Stomach (tissue), 9 donors: ENCODE measurements around the gene LRRC70. TPM values are rescaled to one million over a fixed set of nuclear protein-coding genes. Genes with fewer than 3 reads are reported as not detected.

ENCODE experiments used
- DNase-seq, 2 donors: peaks; one replicate each; pipeline versions ENCODE4 v3.0.0 to v3.0.0-alpha.2; 2013 to 2019
- H3K27ac ChIP-seq, 5 donors: fragments of 200-600 bp in 4 of 5; sonication (generic) in 4 of 5; one replicate each; pipeline ENCODE4 v1.5.1; 2013 to 2019; ENCODE audit warnings: mild to moderate bottlenecking in 1 of 5, moderate library complexity in 1 of 5
- H3K27me3 ChIP-seq, 3 donors: fragments of 200-600 bp; sonication (generic); one replicate each; pipeline ENCODE4 v1.5.1; 2017 to 2019; ENCODE audit warnings: mixed run types in 1 of 3
- H3K36me3 ChIP-seq, 4 donors: fragments of 200-600 bp; sonication (generic); 1 replicate in 3 of 4; 2 replicates in 1 of 4; pipeline ENCODE4 v1.5.1; 2016 to 2019
- H3K4me1 ChIP-seq, 4 donors: fragments of 200-600 bp; sonication (generic); one replicate each; pipeline ENCODE4 v1.5.1; 2016 to 2019
- H3K4me3 ChIP-seq, 4 donors: fragments of 200-600 bp; sonication (generic) in 3 of 4; one replicate each; pipeline ENCODE4 v1.5.1; 2016 to 2019; ENCODE audit warnings: mild to moderate bottlenecking in 1 of 4
- H3K9me3 ChIP-seq, 4 donors: fragments of 200-600 bp; sonication (generic); one replicate each; pipeline ENCODE4 v1.5.1; 2016 to 2019
- CTCF ChIP-seq, 7 experiments: fragments of 450-650 bp in 4 of 7; fragments of 200-600 bp in 3 of 7; sonication (generic) in 3 of 7; IDR thresholded peaks; one replicate each; pipeline ENCODE4 v1.5.1; 2016 to 2019; ENCODE audit warnings: antibody characterized with exemption in 7 of 7, control low read depth in 2 of 7, mild to moderate bottlenecking in 1 of 7
- EP300 ChIP-seq: sonication (generic); formaldehyde crosslinking; IDR thresholded peaks from one replicate; pipeline ENCODE4 v1.6.1; 2017; ENCODE audit warnings: antibody characterized with exemption
- POLR2A ChIP-seq, 4 donors: fragments of 450-650 bp; IDR thresholded peaks; one replicate each; pipeline ENCODE4 v1.6.1; 2016; ENCODE audit warnings: antibody characterized with exemption in 4 of 4, control low read depth in 2 of 4, mild to moderate bottlenecking in 1 of 4, moderate library complexity in 1 of 4
- POLR2AphosphoS5 ChIP-seq, 3 donors: sonication (generic); formaldehyde crosslinking; IDR thresholded peaks; one replicate each; pipeline ENCODE4 v1.6.1; 2016; ENCODE audit warnings: antibody characterized with exemption in 3 of 3
- WGBS, 5 donors: extraction: QIAGEN DNeasy Blood & Tissue Kit in 3 of 5; methylation state at CpG; one replicate each; pipeline versions ENCODE4 v1.1.5 to v1.1.7; 2013 to 2018; 5-methylcytosine and 5-hydroxymethylcytosine counted together
- intact Hi-C: fragments of 100-400 bp; cut with DNase I; formaldehyde crosslinking; loops from one replicate; pipeline ENCODE4 v1.15.1; 2023; ENCODE audit warnings: low total_unique reads
- polyA plus RNA-seq, 3 donors: library from polyadenylated mRNA; stranded (reverse); fragments of 200-250 nt; gene quantifications; one replicate each; pipeline ENCODE4 v1.2.3, GENCODE V29; 2013
- total RNA-seq, 5 donors: library from RNA; depleted of rRNA; stranded (reverse); fragments of >200 nt; gene quantifications; one replicate each; pipeline versions ENCODE4 v1.1.0 to v1.2.3, GENCODE V29; 2014 to 2016
- donor health status: healthy with polysubstance abuse.
- donor health status: Bipolar disorder and iron deficiency.
- donor health status: healthy.

The LRRC70 gene
- total and polyA plus RNA-seq, 8 donors: 0.68 to 22.8 (median 5.3) TPM; not detected in 2

- no peaks in the 10 kb centered on the region for H3K9me3 ChIP-seq
- intact Hi-C loops: no loop called here
- DNase-seq: no peak
- no peaks in the 10 kb centered on the region for H3K27me3 ChIP-seq
- peaks cover 7 to 47% (median 31%) of the 10 kb centered on the region in 4 donors for H3K36me3 ChIP-seq
- no peak overlapping the region for H3K4me3 ChIP-seq
- no peak for TF ChIP-seq POLR2AphosphoS5 (IDR thresholded peaks at IDR 0.05)
- TF ChIP-seq EP300: no peak
- no peak for TF ChIP-seq POLR2A (IDR thresholded peaks at IDR 0.05)
- TF ChIP-seq CTCF (IDR thresholded peaks at IDR 0.05): no peak
- no peak overlapping the region for H3K27ac ChIP-seq
- WGBS, 5 donors: 93 to 98% (median 94%) methylated on average over 2 of the region's 2 CpGs
- H3K4me1 ChIP-seq: no peaks in the 10 kb centered on the region
Observed at GRCh38 chr5:62536232-62536631, 42.4 kb upstream of the LRRC70 start.

- no peaks in the 10 kb centered on the region for H3K4me1 ChIP-seq
- H3K27ac ChIP-seq: no peak overlapping the region
- no peak for DNase-seq
- peaks cover 5 to 44% (median 27%) of the 10 kb centered on the region in 4 donors for H3K36me3 ChIP-seq
- intact Hi-C loops: no loop called here
- TF ChIP-seq CTCF (IDR thresholded peaks at IDR 0.05): no peak
- TF ChIP-seq EP300: no peak
- TF ChIP-seq POLR2AphosphoS5 (IDR thresholded peaks at IDR 0.05): no peak
- no peak for TF ChIP-seq POLR2A (IDR thresholded peaks at IDR 0.05)
- H3K27me3 ChIP-seq: no peaks in the 10 kb centered on the region
- no peak overlapping the region for H3K4me3 ChIP-seq
- H3K9me3 ChIP-seq: no peaks in the 10 kb centered on the region
- WGBS, 5 donors: 92 to 97% (median 96%) methylated on average over 2 of the region's 2 CpGs
Observed at GRCh38 chr5:62536783-62537182, 41.8 kb upstream of the LRRC70 start.

GRCh38 chr5:62538017-62538942 is 40.3 kb upstream of the LRRC70 start:
- Histone ChIP-seq H3K9me3 (no peaks in the 10 kb centered on the region), H3K4me1 (no peaks in the 10 kb centered on the region), H3K36me3 (peaks cover 5 to 39% (median 21%) of the 10 kb centered on the region in 4 donors), H3K4me3 (no peak overlapping the region), H3K27me3 (no peaks in the 10 kb centered on the region), H3K27ac (peak overlapping the region in 2 of 5 donors; percentile 11 to 24)
- no peak for TF ChIP-seq EP300
- no peak for TF ChIP-seq POLR2A (IDR thresholded peaks at IDR 0.05)
- no peak for TF ChIP-seq POLR2AphosphoS5 (IDR thresholded peaks at IDR 0.05)
- TF ChIP-seq CTCF (IDR thresholded peaks at IDR 0.05): no peak
- intact Hi-C loops: no loop called here
- no peak for DNase-seq
- WGBS, 5 donors: 79 to 83% (median 81%) methylated on average over 9 of the region's 9 CpGs

- Histone ChIP-seq H3K36me3 (peaks cover 5 to 39% (median 27%) of the 10 kb centered on the region in 4 donors), H3K27me3 (no peaks in the 10 kb centered on the region), H3K27ac (no peak overlapping the region), H3K4me1 (no peaks in the 10 kb centered on the region), H3K4me3 (no peak overlapping the region), H3K9me3 (no peaks in the 10 kb centered on the region)
- WGBS, 5 donors: 98 to 100% (median 99%) methylated on average over 1 of the region's 1 CpG
- intact Hi-C loops: no loop called here
- TF ChIP-seq CTCF (IDR thresholded peaks at IDR 0.05) (no peak), EP300 (no peak), POLR2AphosphoS5 (IDR thresholded peaks at IDR 0.05) (no peak), POLR2A (IDR thresholded peaks at IDR 0.05) (no peak)
- no peak for DNase-seq
Observed at GRCh38 chr5:62542720-62543119, 35.9 kb upstream of the LRRC70 start.
